K562 treated with DMSO at 1 percent for 12 hours (cell line): ENCODE results near the gene LIPM. TPM values are rescaled to one million over a fixed set of nuclear protein-coding genes. Genes with fewer than 3 reads are reported as not detected.

Source experiments
- total RNA-seq: library from RNA; unstranded; fragments of 300-600 nt; gene quantifications from 2 replicates; pipeline ENCODE4 v1.2.3, GENCODE V29; 2022; ENCODE audit not compliant: insufficient read depth

Gene LIPM
- not detected in 2 replicates for total RNA-seq

GRCh38 chr10:88802523-88803285 is at the start of gene LIPM:
LIPM (plus strand) TSS chr10:88802730; CDS start chr10:88802897, 167 bp downstream.

GRCh38 chr10:88759366-88760101 is 43.0 kb upstream of the LIPM start, which contains the start of gene LIPN:
LIPN (plus strand) TSS chr10:88760020; CDS start chr10:88761406, 1,386 bp downstream.

GRCh38 chr10:88851706-88852105 is 49.2 kb downstream of the LIPM start, which contains the start of gene ANKRD22:
ANKRD22 (minus strand) TSS chr10:88851844; CDS start chr10:88851607, 237 bp downstream.

Other genes with a start within 250 kb of the LIPM start
- gene RNLS, start 219.4 kb upstream of the LIPM start, total RNA-seq, result 2.7 TPM in 1 of 2 replicates, not detected in the other
- not detected in 2 replicates for gene LIPJ, start 216.0 kb upstream of the LIPM start, total RNA-seq
- gene LIPF, start 138.3 kb upstream of the LIPM start, total RNA-seq, result not detected in 2 replicates
- not detected in 2 replicates for gene LIPK, start 96.5 kb upstream of the LIPM start, total RNA-seq
- gene LIPN, start 42.7 kb upstream of the LIPM start, total RNA-seq, result not detected in 2 replicates
- not detected in 2 replicates for gene ANKRD22, start 49.1 kb downstream of the LIPM start, total RNA-seq
- not detected in 2 replicates for gene STAMBPL1, start 77.5 kb downstream of the LIPM start, total RNA-seq
- 2.9 TPM in 1 of 2 replicates, not detected in the other for gene ACTA2, start 150.0 kb downstream of the LIPM start, total RNA-seq
- 0.63 and 0.86 TPM in 2 replicates for gene FAS, start 188.1 kb downstream of the LIPM start, total RNA-seq